KBM-7 (cell line): ENCODE data around the gene TOR4A.
"Not testable (repeated sequence)": the region's sequence is repeated elsewhere in the genome, so short reads cannot be mapped to it uniquely, and the experiment has no call there.

Experiments used
- DNase-seq: peaks from one replicate; pipeline ENCODE4 v3.0.0-alpha.2; 2015
- in situ Hi-C: fragments of 300-500 bp; cut with MboI; formaldehyde crosslinking; loops from 2 replicates; pipeline ENCODE4 v1.14.3; 2020; ENCODE audit warnings: low sequenced_read_pairs, low pct_unique_long_range_greater_than_20kb, mixed read lengths

Gene TOR4A

GRCh38 chr9:137251490-137252268 lies 25.8 kb upstream of the TOR4A start:
- no peak for DNase-seq
- in situ Hi-C loops = no loop called here

- DNase-seq = no peak
- in situ Hi-C loops = no loop called here
Observed at GRCh38 chr9:137252555-137253506, 24.7 kb upstream of the TOR4A start.

- in situ Hi-C loops = no loop called here
- no peak for DNase-seq
Observed at GRCh38 chr9:137253717-137254623, 23.6 kb upstream of the TOR4A start.

GRCh38 chr9:137254624-137255447 lies 22.7 kb upstream of the TOR4A start, which contains the start of gene NELFB:
NELFB (plus strand) TSS chr9:137255327.
- peak; percentile 89 for DNase-seq
- in situ Hi-C loops = no loop called here

GRCh38 chr9:137255448-137256114 lies 21.9 kb upstream of the TOR4A start:
- peak; percentile 45 for DNase-seq
- in situ Hi-C loops = no loop called here

- DNase-seq = no peak
- in situ Hi-C loops = no loop called here
Observed at GRCh38 chr9:137256362-137256761, 21.2 kb upstream of the TOR4A start.

- in situ Hi-C loops = no loop called here
- DNase-seq = no peak
Observed at GRCh38 chr9:137256856-137257255, 20.7 kb upstream of the TOR4A start.

GRCh38 chr9:137262173-137262908 lies 15.2 kb upstream of the TOR4A start:
- DNase-seq, in situ Hi-C loops: not testable (repeated sequence)

- in situ Hi-C loops = no loop called here
- no peak for DNase-seq
Observed at GRCh38 chr9:137262909-137263285, 14.6 kb upstream of the TOR4A start.

- in situ Hi-C loops = no loop called here
- no peak for DNase-seq
Observed at GRCh38 chr9:137263506-137263905, 14.0 kb upstream of the TOR4A start.

- in situ Hi-C loops = no loop called here
- no peak for DNase-seq
Observed at GRCh38 chr9:137264067-137264466, 13.5 kb upstream of the TOR4A start.

- in situ Hi-C loops = no loop called here
Observed at GRCh38 chr9:137265496-137266161, 11.9 kb upstream of the TOR4A start.

GRCh38 chr9:137266162-137266527 lies 11.4 kb upstream of the TOR4A start:
- in situ Hi-C loops = no loop called here
- DNase-seq = no peak

More at GRCh38 chr9:137265496-137266161, 11.9 kb upstream of the TOR4A start:
- DNase-seq = no peak

GRCh38 chr9:137266585-137267453 lies 10.7 kb upstream of the TOR4A start:
- in situ Hi-C loops = no loop called here

GRCh38 chr9:137267933-137268355 lies 9.6 kb upstream of the TOR4A start:
- in situ Hi-C loops = no loop called here
- DNase-seq = no peak

More at GRCh38 chr9:137266585-137267453, 10.7 kb upstream of the TOR4A start:
- DNase-seq = no peak
